ENCODE data around the gene ARFGAP2.

ARFGAP2 gene

DNA sequence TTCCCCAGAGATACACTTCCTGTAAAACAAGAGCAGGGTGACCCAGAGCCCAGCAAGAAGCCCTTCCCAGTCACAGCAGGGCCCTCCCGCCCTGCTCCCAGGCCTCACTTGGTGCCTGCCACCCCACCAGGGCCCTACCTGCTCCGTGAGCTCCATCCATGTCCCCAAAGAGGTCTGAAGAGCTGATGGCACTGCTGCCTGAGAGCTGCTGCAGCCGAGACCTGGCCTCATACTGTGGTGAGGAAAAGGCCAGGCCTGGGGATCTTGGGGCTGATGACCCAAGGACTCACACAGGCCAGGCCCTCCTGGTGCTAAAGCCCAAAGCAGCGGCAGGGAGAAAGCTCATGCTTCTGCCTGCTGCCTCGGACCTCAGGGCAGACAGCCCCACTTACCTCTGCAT lies 10.3 kb downstream of the ARFGAP2 start:
- no peak for DNase-seq

DNA sequence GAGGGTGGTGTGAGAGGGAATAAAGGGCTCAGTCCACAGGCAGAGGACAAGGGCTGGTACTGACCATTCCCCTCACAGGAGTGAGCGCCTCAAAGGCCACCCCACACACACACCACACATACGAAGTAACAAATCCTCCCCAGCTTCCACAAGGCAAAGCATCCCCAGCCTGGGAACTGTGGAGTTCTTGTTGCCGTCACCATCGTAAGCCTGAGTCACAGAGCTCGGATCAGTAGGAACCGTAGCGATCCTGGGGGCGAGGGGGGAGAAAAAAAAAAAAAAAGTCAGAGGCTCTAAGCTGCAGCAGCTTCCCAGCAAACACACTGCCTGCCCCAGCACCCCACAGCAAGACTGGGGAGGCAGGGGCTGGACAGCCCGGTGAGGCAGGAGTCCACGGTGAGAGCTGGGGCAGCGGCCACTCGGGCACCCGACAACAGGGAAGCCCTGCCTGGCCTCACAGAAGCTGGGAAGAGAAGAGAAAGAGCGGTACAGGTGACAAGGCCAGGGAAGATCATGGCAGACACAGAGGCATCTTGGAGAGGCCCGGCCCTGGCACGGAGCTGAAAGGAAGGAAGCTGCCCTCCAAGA lies 11.3 kb downstream of the ARFGAP2 start:
- no peak for DNase-seq

DNA sequence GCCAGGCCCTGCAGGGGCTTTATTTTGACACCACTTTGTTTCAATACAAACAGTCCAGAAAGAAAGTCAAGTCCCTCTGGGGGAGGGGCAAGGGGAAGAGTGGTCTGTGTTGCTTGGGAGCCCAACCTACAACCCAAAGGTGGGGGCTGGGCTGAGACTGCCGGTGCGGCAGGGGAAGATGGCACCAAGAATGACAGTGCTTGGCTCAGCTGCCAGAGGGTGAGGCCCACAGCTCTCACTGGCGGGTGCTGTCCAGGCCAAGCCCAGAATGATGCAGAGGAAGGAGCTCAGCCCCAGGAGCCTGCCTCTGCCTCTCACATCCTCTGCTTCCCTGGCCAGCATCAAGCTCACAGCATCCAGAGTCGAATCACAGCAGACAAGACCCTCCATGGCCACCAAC lies 12.4 kb downstream of the ARFGAP2 start:
- no peak for DNase-seq

DNA sequence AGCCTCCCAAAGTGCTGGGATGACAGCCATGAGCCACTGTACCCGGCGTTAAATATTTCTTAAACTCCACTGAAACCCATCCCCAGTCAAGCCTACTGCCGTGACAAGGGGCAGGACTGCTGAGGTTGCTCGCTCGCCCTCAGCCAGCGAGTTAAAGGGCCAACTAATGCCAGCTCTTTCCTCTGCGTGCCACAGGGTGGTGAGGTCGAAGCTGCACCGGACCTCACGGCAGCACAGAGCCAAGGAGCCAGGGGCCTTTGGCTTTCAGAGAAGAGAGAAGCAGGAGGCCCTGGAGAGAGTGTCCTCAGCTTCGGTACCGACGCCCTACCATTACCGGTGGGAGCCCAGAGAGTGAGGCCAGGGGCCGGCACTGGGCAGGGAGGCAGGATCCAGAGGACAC lies 12.8 kb downstream of the ARFGAP2 start:
- no peak for DNase-seq

DNA sequence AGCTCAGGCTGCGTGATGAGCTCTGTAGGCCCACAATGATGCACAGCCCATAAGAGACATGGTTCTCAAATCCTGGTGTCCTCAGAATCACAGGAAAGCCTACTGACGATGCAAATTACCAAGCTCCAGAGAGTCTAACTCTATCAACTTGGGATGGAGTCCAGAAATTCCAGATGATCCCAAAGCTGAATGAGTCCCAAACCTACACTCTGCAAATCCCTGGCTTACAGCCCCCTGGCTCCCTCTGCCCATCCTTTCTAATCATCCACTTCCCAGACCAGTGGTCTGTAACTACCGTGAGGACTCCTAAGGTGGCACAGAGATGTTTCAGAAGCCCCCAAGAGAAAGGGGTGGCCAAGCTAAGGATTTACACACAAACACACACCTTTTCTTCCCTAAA lies 13.5 kb downstream of the ARFGAP2 start:
- DNase-seq: no peak

DNA sequence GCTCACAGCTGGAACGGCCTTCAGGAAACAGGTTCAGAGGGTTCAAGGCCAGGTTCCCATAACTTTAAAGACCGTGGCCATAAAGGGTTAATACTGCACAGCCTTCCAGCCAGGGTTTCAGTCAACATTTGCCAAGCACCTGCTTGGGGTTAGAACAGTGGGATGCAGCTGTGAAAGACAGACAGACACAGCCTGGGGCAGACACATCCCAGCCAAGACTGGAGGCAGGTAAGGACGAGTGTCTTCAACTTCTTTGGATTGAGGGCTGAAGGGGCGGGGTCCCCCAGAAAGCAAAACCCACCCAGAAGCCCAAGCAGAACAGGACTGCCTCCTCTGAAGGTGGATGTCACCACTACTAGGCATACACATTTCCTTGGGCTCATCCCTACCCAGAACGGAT lies 14.3 kb downstream of the ARFGAP2 start:
- DNase-seq: no peak

DNA sequence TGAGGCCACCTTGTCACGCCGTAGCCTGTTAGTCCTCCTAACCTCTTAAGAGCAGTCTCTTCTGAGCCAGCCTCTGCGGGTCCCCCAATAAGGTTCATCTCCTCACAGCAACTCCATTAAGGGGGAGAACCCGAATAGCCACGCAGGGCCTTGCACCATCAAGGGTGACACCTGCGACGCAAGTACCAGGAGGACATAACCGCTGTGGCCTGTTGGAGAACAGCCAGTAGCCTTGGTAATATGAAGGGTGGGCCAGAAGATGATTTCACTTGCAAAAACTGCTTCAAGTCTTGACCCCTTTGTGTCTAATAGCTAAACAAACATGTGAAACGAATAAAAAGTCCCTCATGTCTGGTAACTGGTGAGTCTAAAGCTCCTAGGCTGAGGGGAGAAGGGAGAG lies 14.8 kb downstream of the ARFGAP2 start:
- no peak for DNase-seq

DNA sequence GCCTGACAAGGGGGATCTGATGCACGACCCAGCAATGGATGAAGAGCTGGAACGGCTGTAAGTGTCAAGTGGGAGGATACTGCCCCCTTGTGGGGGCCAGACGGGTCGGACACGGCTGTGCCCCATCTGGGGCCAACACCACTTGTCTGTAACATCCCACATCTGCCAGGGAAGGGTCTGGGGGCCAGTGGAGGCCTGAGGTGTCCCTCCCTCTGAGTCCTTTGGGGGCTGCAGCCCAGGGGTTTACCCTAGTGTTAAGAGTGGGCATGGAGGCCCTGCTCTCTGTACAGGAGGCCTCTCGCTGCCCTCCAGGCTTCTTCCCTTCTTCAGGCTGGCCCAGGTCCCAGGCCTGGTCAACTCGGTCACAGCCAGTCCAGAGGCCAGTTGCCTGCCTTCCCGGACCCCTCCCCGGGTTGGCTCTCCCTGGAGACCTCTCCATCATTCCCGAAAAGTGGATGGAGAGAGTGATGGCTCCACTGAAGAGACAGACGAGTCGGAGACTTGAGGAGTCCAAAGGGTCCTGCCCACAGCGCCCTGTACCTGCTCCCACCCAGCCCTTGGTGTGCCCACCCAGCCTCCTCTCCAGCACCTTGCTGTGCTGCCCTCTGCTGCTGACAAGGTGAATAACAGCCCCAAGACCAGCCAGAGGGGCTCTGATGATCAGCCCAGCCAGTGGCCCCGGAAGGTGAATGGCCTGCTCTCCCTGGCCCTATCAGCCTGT lies 15.4 kb downstream of the ARFGAP2 start:
- DNase-seq: peak; percentile 29

DNA sequence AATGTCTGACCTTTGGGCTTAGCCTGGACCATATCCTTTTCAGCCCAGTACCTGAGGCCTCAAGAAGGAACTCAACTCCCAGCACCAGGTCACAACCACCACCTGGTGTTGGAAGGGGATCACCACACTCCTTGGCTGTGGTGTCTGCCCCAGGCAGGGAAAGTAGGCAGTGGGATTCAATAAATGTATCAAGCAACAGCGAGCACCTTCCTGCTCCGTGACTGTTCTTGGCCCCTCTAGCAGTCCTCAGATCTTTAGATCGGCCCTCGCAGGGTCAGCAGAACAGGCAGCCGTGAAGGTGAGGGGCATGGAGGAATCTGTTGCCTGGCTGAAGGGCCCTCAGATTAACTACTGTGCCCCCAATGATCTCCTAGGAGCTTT lies 15.9 kb downstream of the ARFGAP2 start:
- no peak for DNase-seq

DNA sequence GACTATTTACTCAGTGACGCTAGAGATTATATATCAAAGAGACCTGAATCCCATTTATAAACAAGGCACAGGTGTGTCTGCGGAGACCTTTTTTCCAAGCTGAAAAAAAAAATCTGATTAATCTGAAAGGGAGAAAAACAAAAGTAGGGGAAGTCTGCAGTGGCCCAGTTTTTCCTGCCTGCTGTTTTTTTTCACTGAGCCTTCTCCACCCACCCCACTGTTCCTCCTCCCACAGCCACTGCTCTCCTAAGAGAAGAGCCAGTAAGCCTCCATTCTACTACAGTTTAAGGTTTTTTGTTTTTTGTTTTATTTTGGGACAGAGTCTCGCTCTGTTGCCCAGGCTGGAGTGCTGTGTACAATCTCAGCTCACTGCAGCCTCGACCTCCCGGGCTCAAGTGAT lies 18.4 kb downstream of the ARFGAP2 start:
- DNase-seq: no peak

DNA sequence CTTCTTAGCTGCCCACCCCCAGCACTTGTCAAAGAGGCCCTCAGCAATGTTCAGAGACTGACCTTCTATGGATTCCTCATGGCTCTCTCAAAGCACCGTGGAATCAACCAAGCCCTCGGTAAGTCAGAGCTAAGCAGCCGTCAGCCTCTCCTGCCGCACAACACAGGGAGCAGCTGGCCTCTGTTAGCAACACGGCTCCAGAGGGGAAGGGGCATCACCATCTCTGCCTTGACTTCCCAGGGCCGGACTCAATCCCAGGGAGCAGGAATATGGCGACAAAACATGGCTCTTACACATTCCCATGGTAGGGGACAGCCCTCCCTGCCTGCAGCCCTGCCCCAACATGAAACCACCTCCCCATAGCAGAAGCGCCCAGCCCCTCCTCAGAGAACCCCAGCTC lies 18.9 kb downstream of the ARFGAP2 start:
- no peak for DNase-seq

DNA sequence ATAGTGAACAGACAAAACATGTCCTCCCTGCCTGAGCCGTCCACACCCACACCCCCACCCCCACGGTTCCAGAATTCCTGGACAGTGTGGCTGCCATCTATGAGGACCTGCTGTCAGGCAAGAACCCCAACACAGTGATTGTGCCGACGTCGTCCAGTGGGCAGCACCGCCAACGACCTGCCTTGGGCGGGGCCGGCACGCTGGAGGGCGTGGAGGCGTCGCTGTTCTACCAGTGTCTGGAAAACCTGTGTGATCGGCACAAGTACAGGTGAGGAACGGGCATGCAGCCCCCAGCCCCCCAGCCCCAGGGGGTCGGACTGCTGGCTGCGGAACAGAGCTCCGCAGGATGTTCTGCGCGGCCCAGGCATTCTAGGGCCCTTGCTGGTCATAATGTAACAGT lies 19.7 kb downstream of the ARFGAP2 start:
- no peak for DNase-seq

DNA sequence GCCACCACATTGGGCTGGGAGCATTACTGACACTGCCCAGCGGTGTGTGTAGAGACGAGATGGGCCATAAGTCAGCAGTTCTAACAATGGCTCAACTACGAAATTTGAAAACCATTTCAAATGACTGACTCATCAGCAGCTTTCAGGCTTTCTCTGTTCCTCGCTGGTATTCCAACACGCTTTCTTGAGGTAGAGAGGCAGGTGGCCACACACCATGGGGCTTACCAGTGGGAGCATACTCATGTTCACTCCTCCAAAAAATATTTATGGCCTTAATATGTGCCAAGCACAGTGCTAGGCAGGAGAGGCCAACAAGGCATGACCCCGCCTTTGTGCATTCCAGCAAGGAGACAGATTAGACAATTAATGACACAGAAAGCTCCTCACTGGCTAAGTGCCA lies 20.3 kb downstream of the ARFGAP2 start:
- no peak for DNase-seq

DNA sequence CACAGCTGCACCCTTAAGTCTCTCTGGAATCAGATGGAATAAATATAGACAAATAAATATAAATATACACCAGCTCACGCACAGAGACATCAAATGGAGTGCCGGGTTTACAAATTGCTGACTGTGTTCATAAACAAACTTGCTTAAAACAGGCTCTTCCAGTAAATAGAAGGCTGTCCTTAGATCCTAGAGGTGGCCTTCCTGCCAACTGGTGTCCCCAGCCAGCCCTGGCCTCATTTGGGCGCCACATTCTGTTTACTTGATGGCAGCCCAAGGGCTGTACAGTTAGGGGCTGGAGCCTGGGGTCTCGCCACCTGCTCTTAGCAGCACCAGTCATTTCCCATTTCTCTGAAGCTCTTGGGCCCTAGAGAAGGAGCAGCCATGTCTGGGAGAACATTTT lies 20.8 kb downstream of the ARFGAP2 start:
- DNase-seq: no peak

DNA sequence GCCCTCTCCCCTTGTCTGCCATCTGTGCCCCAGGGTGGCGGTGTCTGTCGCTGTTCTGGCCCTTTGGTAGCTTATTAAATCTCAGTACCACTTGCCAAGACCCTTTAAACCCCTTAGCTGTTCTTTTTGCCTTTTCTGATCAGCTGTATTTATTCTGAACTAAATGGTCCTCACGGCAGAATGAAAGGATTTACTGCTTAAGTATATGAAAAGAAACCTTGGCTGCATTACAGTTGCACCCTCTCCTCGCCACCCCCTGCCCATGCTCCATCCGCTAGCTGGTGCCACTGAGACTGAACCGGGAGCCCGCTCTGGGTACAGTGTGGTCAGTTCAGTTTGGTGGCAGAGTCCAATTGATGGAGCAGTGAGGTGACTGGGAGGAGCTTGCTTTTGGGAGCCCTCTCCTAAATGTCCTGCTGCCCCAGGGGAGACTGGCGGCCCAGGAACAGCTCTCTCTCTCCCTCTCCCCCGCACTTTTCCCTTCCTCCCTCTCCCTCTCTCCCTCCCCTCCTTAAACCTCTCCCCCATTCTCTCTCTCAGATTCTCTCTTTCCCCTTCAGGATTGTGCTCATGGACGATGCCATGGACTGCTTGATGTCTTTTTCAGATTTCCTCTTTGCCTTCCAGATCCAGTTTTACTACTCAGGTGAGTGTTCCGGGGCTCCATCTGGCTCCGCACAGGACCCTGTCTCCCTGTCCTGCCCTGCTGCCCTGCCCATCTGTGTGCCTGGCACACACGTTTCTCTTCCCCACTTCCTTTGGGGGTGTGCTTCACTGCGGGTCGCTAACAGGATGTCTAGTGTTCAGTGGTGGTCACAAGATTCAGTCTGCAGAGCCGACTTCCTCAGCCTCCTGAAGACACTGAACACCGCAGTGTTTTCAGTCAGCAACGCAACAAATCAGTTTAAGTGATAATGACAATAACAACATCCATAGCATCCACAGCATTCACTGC lies 21.8 kb downstream of the ARFGAP2 start:
- no peak for DNase-seq

DNA sequence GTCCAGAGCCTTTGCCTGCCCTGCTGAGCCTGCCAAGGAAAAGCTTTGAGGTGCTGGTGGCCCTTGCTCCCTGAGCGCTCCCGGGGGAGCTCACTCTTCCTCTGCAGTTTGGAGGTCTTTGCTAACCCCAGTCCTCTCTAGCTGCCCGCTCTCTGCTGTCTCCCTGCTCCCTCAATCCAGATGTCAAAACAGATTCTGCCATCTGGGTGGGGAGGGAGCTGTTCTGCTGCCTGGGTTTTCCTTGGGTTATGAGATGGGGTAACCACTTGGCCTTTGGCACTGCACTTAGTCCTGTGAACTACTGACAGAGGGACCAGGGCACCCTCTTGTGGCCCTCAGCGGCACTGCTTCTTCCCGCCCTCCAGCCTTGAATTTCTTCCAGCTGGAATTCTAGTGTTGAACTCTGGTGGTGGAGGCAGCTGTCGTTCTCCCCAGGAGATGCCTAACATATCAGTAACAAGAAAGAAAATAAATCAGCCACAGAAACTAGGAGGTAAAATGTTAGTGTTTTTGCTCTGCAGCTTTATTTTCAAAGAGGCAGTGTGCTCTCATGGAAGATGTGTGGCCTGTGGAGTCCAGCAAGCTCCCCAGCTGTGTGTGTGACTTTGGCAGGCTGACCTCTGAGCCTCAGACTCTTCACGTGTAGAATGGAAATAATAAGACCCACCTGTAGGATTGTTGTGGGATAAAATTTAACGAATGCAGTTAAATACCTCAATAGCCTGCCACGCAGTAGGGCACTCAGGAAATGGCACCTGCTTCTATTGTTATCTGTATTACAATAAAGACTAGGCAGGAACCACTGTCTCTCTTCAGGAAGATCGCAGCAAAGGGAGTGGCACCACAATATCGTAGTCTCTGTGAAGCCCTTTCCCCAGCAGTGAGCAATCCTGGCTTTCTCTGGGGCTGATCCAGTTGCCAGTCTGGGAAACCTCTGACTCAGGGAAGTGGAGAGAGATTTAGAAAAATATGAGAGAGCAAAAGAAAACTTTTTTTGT lies 23.4 kb downstream of the ARFGAP2 start:
- DNase-seq: peak; percentile 31

DNA sequence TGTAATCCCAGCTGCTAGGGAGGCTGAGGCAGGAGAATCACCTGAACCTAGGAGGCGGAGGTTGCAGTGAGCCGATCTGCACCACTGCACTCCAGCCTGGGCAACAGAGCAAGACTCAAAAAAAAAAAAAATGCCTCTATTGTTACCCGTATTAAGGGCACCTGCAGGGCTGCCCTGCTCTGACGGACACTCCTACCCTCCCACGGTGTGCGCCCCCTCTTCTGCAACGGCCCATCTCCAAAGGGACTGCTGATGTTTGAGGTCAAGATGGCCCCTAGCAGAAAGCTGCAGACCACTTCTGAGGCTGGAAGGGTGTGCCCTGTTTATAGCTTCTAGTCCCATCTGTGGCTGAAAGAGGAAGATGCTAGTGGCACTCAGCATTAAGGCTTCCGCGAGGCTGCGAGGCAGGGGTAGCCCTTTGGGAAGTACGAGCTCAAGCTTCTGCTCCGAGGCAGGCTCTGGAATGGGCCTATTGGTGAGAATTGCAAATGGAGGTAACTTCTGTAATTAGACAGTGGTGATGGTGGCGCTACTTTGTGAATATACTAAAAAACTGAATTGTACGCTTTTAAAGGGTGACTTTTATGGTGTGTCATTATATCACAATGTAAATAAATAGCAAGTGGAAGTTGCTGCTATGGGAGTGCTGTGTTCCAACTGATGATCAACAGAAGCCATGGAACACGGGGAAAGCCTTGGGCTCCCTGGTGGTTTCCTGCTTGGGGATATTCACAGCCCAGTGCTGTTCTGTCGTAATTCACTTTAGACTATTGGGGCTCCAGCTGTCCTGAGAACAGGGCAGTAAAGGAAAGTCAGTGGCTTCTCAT lies 24.3 kb downstream of the ARFGAP2 start:
- DNase-seq: no peak

DNA sequence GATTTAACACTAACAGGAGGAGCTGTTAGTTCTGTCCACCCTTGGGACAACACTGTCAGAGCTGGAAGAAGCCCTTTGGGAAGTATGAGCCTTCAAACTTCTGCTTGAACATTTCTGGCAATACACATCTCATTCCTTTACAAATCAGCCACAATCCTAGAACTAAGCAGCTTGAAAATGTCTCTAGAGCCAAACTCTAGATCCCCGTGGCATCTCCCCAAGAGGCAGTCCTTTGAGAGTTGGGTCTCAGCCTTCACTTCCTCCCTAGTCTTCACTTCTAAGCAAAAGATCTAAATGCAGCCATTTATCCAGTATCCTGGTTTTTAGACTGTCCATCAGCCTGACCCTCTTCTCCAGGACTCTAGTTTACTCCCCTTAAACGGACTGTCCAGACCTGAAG lies 26.9 kb downstream of the ARFGAP2 start:
- DNase-seq: no peak

DNA sequence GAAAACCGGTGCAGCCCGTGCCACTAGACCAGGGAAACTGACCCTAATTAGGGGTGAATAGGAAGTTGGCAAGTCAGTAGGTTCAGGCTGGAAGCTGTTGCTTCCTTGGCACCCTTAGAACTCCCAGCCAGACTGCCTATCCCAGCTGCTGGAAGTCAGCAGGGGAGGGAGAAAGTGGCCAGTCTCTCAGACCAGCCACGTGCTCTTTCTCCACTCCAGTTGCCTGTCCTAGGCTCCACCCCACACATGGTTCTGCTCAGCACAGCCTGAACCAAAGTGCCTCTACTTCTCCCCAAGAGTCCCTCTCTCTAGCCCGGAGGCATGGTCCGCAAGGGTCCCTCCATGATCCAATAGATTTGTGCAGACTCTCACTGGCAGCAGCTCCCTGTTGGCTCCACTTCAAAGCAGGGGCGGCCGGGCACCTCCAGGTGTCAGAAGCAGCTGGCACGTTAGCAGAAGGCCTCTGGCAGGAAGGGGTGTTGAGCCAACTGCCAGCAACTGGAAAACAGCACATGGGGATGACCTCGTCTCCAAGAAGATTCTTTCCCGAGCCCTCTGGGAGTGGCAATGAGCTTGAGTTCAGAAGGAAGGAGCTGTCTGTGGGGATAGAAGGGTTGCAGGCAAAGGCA lies 27.7 kb downstream of the ARFGAP2 start:
- no peak for DNase-seq

DNA sequence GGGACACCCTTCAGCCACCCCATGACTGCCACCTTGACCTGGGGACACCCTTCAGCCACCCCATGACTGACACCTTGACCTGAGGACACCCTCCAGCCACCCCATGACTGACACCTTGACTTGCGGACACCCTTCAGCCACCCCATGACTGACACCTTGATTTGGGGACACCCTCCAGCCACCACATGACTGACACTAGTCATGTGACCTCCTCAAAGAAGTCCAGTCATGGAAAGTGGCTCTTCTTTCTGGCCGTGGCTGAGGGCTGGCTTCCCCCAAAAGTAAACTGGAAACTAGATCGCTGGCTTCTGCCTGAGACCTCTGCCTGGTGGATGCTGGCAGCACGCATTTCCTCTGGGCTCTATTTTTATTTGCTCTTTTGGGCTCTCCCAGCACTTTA lies 28.4 kb downstream of the ARFGAP2 start:
- no peak for DNase-seq

DNA sequence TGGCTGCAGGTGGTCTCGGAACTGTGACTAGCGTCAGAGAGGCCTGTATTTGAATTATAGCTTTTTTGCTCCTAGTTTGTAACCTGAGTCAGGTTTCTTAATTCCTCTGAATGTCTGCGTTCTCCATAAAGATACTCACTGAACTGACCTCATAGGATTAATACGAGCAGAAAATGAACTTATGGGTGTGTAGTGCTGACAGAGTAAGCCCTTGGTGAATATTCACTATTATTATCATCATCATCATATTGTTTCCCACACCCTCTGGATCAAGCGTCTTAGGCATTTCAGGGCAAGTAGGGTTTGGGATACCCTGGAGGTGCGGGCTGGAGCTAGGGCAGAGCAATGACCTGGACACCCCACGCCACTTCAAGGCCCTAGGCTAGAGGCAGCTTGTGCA lies 29.0 kb downstream of the ARFGAP2 start:
- DNase-seq: no peak

All from stimulated activated naive CD4-positive, alpha-beta T cell treated with Interleukin-2 at 50 U/mL for 16 hours (primary cell).